ENCODE measurements around the gene CDK16.

The CDK16 gene

DNA sequence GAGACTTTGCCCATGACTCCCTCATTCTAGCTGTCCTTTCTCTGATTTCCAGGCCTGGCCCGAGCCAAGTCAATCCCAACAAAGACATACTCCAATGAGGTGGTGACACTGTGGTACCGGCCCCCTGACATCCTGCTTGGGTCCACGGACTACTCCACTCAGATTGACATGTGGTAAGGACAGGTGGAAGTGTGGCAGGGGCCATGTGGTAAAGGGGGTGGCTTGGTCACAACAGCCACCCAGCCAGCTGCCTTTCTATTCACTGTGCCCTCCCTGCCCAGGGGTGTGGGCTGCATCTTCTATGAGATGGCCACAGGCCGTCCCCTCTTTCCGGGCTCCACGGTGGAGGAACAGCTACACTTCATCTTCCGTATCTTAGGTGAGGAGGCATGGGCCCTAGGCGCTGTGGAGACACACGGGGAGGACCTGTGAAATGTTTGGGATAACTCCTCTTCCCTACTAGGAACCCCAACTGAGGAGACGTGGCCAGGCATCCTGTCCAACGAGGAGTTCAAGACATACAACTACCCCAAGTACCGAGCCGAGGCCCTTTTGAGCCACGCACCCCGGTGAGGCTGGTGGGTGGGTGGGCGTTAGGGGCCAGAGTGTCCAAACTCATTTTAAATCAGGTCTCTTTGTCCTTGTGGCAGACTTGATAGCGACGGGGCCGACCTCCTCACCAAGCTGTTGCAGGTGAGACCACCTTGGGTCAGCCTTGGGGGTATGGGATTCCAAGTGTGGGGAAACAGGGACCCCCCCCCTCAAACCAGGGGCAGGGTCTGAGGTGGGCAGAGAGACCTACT, 8.3 kb downstream of the CDK16 start:
- DNase-seq (ENCODE audit: extremely low read depth in 1 of 2, low read depth in 1 of 2) = no peak

DNA sequence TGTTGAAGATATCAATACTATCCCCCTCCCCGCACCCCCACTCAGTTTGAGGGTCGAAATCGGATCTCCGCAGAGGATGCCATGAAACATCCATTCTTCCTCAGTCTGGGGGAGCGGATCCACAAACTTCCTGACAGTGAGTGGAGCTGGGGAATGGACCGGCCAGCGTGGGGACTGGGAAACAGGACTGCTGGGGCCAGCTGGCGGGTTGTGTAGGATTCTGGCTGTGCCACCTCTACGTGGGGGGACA, 8.8 kb downstream of the CDK16 start:
- DNase-seq (ENCODE audit: extremely low read depth in 1 of 2, low read depth in 1 of 2) = no peak

DNA sequence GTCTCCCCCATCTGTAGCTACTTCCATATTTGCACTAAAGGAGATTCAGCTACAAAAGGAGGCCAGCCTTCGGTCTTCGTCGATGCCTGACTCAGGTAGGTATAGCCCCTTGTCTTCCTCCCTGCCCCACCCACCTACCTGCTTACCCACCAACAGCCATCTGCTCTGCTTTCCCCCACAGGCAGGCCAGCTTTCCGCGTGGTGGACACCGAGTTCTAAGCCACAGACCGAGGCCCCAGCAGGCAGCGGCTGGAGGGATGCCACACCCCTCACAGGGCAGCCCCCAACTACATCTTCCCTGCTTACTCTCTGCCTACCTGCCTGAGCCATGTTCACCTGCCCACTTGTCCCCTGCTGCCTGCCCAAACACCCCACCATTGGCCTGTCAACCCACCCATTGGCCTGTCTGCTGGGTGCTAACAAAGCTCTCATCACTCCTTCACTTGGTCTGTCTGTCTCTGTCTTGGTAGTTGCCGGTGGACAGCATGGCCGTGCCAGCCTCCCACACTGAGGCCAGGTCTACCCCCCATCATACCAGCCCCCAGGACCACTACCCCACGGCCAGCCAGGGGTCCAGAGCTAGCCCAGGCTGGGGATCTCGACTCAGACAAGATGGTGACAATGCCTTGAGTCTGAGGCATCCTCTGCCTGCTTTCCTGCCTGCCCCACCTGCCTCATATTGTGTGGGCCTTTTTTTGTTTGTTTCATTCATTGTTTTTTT, 10.2 kb downstream of the CDK16 start:
- no peak for DNase-seq (ENCODE audit: extremely low read depth in 1 of 2, low read depth in 1 of 2)

DNA sequence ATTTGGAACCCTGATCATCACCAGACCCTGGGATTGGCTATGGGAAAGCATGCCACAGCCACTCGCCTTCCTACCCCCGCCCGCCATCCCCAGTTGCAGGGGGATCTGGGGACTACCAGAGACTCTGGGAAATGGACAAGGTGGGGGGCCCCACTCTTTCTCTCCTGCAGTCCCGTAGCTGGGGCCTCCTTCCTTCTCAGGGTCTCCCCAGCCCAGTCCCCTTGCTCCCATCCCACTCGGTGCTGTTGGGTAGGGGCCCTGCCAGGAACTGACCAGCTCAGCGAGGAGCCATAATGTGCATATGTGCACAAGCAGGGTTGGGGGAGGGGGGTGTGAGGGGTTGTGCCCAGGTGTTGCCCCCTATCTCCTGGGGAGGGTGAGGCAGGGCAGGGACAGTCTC, 10.9 kb downstream of the CDK16 start:
- DNase-seq (ENCODE audit: extremely low read depth in 1 of 2, low read depth in 1 of 2) = no peak

DNA sequence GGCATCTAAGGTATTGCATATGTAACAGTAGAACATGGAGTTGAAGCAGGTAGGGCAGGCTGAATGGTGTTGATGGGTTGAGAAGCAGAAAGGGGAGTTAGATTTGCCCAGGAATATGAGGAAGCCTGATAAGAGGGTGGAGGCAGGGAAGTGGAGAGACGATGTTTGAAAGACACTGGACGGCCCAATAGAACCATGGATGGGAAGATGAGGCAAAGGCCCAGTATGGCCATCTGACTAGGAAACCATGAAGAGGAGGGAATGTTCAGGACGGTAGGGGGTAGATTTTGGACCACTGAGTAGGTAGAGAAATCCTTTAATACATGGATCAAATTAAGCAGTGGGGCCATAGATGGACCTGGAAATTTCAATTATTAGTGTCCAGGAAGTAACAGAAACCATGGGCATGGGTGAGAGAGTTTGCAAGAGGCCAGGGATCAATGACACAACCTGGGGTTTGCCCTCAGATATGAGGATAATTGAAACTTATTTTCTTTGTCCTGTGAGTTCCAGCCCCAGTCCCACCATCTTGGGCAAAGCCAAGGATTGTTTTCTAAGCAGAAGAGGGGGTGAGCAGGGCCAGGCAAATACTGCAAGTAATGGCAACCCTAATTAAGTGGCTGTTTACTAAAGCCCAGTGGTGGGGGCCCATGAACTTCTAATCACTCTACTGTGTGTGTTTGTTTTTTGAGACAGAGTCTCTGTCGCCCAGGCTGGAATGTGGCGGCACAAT, 11.8 kb downstream of the CDK16 start:
- DNase-seq (ENCODE audit: extremely low read depth in 1 of 2, low read depth in 1 of 2) = no peak

DNA sequence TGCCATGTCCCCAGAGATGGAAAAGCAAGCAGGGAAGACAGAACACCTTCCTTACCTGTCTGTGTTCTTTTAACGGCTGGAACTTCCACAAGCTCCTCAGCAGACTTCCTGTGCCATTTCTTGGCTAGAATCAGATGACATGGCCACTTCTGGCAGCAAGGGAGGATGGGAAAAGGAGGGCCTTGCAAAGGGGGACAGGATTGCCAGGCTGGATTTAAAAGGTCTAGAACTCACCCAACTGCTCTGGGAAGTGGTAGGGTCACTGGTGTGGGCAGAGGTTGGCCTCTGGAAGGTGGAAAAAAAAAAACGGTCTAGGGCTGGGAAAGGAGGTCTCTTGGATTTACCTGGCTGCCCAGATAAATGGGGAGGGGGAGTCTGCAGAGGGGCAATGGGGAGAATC, 12.7 kb downstream of the CDK16 start:
- DNase-seq (ENCODE audit: extremely low read depth in 1 of 2, low read depth in 1 of 2) = no peak

DNA sequence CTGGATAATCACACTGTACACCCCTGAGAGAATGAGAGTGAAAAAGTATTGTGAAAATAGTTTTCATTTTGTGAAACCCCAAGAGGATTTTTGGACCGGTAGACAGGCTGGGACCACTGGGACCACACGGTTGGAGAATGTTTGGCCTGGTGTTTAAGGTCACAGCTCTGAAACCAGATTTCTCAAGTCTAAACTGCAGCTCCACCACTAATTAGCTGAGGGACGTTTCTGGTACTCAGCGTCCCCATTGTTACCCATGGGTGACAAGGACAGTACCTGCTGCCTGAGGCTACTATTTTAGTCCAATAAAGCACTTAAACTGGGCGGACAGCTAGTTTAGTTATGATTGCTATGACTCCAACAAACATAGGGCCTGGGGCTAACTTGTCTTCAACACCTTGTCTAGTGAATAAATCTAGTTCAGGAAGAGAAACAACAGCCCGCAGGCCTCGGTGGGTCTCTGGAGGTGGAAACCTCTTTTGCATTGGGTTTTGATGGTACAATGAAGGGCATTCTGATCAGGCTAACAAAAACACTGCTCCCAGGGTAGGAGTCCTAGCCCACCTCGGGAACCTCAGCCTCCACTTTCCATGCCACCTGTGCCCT, 13.8 kb downstream of the CDK16 start:
- DNase-seq (ENCODE audit: extremely low read depth in 1 of 2, low read depth in 1 of 2) = no peak

DNA sequence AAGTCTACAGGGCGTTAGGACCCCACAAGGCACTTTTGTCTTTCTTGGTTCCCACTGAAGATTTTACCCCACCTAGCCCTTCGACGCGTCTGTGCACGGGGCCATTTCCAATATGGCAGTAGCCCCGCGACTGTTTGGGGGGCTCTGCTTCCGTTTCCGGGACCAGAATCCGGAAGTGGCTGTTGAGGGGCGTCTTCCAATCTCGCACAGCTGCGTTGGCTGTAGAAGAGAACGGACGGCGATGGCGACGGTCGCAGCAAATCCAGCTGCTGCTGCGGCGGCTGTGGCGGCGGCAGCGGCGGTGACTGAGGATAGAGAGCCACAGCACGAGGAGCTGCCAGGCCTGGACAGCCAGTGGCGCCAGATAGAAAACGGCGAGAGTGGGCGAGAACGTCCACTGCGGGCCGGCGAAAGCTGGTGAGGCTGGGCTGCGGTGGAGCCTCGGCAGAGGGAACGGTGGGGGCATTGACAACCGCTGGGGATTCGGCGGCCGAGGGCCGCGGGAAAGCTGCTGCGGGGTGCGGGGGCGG, 14.4 kb downstream of the CDK16 start, which contains the start of gene USP11:
TSS of gene USP11 (plus strand) at position 207 of the 530 bp plus-strand sequence. CDS start at position 242, 35 bp downstream.
- peak; percentile 25 to 53 for DNase-seq (ENCODE audit: extremely low read depth in 1 of 2, low read depth in 1 of 2)

DNA sequence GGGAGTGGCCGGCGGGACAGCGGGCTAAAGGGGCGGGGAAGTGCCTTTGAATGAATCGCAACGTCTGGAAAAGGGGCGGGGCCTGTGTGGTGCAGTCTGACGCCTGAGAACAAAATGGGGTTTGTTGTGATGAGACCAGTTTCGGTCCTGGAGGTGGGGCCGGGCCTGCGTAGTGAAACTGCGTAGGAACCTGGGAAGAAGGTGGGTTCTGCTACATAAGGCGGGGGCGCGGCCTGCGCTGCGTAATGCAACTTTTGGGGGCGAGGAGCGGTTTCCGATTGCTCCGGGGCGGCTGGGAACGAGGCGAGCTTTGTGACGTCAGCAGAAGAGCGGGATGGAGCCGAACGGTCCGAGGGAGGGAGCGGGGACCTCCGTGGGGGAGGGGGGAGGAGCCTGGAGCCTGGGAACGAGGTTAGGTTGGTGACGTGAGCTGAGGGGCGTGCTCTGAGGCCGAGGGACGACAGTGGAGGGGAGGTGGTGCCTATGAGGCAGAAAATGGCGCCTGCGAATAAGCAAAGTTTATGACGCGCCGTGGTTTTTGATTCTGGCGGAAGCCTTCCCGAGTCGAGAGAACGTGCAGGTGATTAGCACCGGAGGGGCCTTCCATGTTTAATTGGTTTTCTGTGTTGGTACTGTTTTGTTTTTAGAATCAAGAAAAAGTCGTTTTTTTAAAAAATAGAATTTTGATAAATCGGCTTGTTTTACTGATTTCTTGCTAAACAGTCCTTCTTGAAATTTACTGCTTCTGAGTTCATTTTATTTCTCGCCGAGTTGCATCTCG, 15.0 kb downstream of the CDK16 start:
- peak; percentile 83 to 91 for DNase-seq (ENCODE audit: extremely low read depth in 1 of 2, low read depth in 1 of 2)

DNA sequence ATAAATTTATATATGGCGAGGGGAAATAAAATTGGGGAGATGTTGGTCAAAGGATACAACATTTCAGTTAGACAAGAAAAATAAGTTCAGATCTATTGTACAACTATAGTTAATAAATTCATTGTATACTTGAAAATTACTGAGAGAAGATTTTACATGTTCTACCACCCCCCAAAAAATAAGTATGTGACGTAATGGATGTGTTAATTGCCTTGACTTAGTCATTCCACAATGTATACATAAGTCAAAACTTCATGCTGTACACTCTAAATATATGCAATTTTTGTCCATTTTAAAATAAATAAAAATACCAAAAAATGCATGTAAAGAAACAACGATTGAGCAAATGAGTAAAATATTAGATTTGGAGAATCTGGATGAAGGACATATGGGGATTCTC, 16.1 kb downstream of the CDK16 start:
- DNase-seq (ENCODE audit: extremely low read depth in 1 of 2, low read depth in 1 of 2) = no peak

DNA sequence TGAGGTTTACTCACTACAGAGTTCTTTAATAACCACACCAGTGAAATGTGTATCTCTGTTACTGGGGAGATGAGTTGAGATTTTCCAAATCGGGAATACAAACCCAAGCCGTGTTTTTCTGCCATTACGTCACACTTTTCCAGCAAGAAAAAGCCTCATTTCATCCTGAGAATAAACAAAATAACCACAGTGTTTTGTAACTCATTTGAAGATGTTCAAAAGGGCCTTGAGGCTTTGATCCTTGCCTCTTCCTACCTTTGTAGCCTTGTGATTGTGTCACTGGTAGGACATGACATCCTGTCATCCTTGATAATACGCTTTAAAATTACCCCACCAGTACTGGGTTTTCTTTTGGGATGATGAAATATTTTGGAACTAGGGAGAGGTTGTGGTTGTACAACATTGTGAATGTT, 17.2 kb downstream of the CDK16 start:
- DNase-seq (ENCODE audit: extremely low read depth in 1 of 2, low read depth in 1 of 2) = no peak

DNA sequence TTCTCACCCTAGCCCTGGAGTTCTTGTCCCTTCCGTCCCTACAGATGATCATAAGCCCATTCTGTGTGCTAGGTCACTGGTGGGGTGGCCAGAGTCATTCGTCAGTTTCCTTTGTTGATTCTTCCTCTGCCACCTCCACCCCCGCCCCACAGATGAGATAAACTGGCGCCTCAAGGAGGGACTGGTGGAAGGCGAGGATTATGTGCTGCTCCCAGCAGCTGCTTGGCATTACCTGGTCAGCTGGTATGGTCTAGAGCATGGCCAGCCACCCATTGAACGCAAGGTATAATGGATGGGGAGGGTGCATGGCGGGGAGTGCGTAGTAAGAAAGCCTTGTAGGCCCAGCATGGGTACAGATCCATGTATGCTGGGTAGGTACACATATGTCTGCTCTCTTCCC, 20.7 kb downstream of the CDK16 start:
- no peak for DNase-seq (ENCODE audit: extremely low read depth in 1 of 2, low read depth in 1 of 2)

DNA sequence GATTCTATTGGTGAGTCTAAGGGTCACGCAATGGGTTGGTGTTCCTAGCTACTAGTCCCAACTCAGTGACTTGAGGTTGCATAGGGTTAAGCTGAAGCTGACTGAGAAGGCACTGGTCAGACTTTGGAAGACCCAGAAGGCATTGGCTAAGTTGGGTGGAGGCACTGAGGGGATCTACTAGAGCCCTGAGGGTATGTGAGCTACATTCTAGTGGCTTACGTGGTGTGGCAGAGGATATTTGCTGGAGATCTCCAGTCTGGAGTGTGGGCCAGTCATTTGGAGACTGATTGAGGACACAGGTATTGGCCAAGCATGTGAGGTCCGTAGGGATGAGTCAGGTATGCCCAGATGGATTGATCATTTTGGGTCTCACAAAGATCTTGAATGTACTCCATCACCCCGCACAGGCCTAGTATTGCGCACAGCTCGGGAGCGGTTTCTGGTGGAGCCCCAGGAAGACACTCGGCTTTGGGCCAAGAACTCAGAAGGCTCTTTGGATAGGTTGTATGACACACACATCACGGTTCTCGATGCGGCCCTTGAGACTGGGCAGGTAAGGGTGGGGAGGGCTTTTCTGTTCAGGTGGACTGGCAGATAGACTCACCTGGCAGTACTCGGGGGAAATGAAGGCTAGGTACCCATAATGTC, 21.5 kb downstream of the CDK16 start:
- DNase-seq (ENCODE audit: extremely low read depth in 1 of 2, low read depth in 1 of 2) = no peak

DNA sequence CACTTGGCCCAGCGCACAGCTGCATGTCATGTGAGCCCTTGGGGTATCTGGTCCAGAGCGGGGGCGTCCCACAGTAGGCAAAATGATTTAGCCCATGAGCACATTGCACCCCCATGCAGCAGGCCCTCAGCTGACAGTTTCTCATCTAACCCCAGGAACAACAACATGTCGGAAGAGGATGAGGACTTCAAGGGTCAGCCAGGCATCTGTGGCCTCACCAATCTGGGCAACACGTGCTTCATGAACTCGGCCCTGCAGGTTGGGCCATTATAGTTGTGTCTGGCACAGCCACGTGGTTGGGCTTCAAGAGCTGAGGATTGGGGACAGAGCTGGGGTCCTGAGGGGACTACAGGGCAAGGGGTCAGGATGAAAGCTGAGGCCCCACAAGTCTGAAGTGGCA, 22.1 kb downstream of the CDK16 start:
- no peak for DNase-seq (ENCODE audit: extremely low read depth in 1 of 2, low read depth in 1 of 2)

DNA sequence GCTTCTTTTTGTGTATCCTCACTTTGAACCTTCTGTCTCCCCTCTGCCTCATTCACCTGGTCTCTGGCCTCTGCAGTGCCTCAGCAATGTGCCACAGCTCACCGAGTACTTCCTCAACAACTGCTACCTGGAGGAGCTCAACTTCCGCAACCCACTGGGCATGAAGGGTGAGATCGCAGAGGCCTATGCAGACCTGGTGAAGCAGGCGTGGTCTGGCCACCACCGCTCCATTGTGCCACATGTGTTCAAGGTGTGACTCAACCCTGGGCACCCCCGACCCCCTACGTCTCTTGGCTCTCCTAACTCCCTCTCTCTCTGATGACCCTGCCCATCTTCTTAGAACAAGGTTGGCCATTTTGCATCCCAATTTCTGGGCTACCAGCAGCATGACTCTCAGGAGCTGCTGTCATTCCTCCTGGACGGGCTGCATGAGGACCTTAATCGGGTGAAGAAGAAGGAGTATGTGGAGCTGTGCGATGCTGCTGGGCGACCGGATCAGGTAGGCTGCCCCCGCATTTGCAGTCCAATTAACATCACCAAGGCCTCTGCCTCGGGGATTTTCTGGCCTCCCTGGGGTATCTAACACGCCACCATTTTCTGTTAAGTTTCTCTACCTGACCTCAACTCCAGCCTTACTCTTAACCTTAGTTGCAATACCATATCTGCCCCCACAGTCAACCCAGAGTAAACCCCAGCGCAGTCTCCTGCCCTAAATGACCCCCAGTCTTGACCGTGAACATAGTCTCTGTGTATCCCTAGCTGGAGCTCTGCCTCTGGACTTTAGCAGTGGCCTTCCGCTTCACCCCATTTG, 22.9 kb downstream of the CDK16 start:
- DNase-seq (ENCODE audit: extremely low read depth in 1 of 2, low read depth in 1 of 2) = no peak

DNA sequence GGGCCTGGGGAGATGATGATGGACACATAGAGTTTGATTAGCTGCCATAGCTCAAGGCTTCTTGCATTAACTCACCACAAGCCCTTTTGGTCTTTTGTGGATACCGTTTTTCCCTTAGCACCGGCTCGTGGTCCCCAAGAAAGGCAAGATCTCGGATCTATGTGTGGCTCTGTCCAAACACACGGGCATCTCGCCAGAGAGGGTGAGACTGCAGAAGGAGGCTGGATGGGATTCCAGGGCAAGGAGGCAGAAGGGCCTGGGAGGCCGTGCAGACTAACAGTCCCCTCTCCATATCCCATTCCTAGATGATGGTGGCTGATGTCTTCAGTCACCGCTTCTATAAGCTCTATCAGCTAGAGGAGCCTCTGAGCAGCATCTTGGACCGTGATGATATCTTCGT, 23.8 kb downstream of the CDK16 start:
- no peak for DNase-seq (ENCODE audit: extremely low read depth in 1 of 2, low read depth in 1 of 2)

DNA sequence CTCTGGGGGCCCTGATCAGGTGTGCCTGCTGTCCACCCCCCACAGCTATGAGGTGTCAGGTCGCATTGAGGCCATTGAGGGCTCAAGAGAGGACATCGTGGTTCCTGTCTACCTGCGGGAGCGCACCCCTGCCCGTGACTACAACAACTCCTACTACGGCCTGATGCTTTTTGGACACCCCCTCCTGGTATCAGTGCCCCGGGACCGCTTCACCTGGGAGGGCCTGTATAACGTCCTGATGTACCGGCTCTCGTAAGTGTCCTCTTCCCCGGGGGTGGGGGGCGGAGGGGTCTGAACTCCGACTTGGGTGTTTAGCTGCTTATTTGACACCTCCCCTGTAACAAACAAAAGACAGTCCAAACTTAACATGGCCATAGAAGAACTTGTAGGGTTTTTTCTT, 24.9 kb downstream of the CDK16 start:
- no peak for DNase-seq (ENCODE audit: extremely low read depth in 1 of 2, low read depth in 1 of 2)

DNA sequence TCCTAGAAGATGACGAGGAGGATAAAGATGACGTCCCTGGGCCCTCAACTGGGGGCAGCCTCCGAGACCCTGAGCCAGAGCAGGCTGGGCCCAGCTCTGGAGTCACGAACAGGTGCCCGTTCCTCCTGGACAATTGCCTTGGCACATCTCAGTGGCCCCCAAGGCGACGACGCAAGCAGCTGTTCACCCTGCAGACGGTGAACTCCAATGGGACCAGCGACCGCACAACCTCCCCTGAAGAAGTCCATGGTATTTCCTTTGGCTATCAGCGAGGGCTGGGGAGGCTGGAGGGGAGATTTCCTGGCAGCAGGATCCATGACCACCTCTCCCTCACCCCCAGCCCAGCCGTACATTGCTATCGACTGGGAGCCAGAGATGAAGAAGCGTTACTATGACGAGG, 26.2 kb downstream of the CDK16 start:
- DNase-seq (ENCODE audit: extremely low read depth in 1 of 2, low read depth in 1 of 2) = no peak

DNA sequence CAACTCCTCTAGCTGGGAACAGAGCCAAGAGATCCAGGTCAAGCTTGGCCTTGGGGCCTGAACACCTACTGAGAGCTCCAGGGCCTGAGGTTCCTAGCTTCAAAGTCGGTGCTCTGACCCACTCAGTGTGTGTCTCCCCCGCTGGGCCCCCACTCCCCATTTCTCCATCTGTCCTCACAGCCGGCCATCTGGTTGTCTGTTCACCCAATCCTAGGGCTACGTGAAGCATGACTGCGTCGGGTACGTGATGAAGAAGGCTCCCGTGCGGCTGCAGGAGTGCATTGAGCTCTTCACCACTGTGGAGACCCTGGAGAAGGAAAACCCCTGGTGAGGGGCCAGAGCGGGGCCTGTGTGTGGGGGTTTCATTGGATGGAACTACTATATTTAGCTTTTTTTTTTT, 26.7 kb downstream of the CDK16 start:
- DNase-seq (ENCODE audit: extremely low read depth in 1 of 2, low read depth in 1 of 2) = no peak

All from stimulated activated CD8-positive, alpha-beta memory T cell treated with anti-CD3 and anti-CD28 coated beads, Interleukin-7, amount 100 ng/mL, for 48 hours (primary cell).